ENCODE results near the gene OPCML.

Gene OPCML

GRCh38 chr11:132579136-132579535, 953.2 kb downstream of the OPCML start:
- no peak for DNase-seq

- no peak for DNase-seq
Measured at GRCh38 chr11:132578580-132578979, 953.7 kb downstream of the OPCML start.

GRCh38 chr11:132576706-132577105, 955.6 kb downstream of the OPCML start:
- DNase-seq = no peak

DNA sequence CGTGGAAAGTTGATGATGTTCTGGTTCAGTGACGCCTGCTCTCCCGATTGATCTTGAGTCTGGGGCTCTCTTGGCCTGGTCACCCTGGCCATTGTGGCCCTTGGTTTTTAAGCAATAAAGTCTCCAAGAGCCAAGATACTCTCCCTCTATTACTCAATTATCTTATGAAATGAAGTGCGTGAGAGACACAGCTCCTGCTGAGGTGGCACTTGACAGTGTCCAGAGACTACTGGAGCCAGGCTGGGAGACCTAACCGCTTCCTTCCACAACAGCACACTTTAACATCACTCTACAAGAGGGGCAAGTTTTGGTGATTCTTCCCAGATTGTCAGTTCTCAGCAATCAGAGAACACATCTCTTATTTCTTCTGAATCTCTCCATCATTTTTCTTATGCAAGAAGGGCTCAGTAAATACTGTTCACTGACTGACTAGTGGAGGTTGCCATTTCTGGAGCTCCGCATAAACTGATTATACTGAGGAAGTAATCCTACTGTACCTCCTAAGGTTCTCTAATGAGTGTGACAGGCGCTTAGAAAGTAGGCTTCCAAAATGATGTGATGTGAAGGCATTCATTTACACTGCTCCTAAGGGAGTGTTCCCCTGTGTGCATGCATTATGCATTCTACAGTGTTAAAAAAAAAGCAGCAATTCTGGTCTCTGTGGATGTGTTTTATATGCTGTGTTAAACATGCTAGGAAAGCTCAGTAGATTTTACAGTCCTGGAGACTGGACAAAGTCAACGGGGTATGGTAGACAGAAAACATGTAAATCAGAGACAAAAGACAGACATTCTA, 968.0 kb downstream of the OPCML start:
- DNase-seq = no peak

GRCh38 chr11:132563050-132563449, 969.3 kb downstream of the OPCML start:
- no peak for DNase-seq

GRCh38 chr11:132561937-132562336, 970.4 kb downstream of the OPCML start:
- DNase-seq = no peak

DNA sequence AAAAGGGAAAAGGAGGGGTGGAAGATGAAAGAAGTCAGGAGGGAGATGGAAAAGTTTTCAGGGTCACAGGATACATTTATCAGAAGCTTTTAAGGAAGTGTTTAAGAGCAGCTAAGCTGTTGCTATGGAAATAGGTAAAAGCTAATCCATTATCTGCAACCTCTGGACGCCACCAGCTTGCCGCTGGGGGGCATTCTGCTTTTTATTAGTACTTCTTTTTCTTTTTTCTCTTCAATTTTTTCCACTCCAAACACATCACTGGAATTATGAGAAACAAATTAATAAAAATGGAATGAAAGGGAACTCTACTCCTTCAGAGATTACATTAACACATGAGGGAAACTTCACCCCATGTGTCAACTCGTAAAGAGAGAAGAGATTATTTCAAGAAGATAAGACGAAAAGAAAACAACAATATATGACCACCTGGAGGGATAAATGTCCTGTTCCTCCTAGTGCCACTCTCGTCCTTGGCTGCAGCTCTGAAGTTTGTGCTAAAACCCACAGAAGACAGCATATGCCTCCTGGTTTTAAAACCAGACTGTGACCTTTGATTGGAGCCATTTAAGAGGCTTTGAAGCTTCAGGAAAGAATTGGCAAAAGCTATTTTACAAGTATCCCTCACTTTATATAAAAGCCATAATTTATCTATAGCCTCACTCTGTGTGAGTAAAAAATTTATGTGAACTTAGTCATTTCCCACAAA, 972.8 kb downstream of the OPCML start:
- DNase-seq = no peak

DNA sequence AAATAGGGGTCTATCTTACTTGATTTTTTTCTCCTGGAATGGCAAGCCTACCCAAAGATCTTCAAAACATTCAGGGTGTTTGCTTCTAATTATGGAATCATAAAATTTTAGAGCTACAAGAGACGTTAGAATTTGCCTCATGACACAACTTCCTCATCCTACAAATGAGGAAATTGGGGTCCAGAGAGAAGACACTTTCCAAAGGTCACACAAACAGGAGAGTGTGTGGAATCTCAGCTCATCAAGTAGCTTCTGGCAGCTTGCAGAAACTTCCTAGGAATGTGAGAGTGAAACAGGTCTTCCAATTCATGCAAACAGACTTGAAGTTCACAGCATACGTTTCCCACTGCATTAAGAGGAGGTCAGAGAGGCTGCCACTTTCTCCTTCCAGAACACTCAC, 976.0 kb downstream of the OPCML start:
- no peak for DNase-seq

GRCh38 chr11:132555617-132556016, 976.7 kb downstream of the OPCML start:
- DNase-seq = no peak

DNA sequence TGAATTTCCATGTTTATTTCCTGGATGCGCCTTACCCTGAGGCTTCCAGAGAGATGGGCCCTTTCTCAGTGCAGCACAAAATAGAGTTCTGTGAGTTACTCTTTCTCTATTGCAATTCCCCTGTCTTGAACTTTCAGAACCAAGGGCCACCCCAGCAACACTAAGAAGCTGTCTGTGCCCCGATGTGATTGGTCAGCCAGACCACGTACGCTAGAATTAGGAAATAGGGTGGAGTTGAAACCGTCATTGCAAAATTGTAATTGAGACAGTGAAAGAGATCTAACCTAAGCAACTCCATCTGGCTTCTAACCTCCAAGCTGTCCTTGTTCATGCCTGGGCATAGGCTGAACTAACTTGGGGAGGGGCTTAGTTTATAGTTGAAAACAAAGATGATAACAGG, 981.3 kb downstream of the OPCML start:
- DNase-seq = no peak

DNA sequence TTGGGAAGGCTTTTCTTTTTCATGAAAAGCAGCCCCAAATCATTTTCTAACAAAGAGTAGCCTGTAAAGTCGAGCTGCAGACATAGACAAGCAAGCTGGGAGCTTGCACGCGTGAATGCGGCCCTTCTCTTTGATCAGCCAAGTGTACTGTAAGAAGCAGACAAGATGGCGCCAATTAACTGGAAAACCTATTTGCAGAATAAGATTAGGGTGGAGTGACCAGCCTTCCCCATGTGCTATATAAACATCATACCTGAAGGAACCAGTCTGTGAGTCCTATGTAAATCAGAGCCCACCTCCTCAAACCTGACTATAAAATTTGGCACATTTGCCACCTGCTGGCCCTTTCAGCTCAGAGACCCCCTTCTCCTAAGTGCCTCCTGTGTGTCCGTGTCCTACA, 982.7 kb downstream of the OPCML start:
- no peak for DNase-seq

- DNase-seq = no peak
Measured at GRCh38 chr11:132549001-132549400, 983.3 kb downstream of the OPCML start.

DNA sequence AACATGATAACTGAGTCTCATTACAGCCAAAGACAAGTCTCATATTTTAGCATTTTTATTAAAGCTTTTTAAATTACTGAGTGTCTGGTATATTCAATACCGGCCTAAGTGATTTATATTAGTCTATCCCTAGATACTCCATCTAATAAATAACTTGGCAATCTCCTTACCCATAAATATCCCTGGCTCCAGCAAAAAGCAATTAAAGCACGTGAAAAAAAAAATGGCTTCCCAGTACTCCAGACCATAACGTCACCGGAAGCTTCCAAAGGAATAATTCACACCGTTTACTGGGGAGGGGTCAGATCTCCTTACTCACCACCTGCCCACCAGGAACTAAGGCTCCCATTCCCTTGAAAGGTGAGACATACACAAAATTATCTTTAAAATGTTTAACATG, 988.3 kb downstream of the OPCML start:
- DNase-seq = no peak

DNA sequence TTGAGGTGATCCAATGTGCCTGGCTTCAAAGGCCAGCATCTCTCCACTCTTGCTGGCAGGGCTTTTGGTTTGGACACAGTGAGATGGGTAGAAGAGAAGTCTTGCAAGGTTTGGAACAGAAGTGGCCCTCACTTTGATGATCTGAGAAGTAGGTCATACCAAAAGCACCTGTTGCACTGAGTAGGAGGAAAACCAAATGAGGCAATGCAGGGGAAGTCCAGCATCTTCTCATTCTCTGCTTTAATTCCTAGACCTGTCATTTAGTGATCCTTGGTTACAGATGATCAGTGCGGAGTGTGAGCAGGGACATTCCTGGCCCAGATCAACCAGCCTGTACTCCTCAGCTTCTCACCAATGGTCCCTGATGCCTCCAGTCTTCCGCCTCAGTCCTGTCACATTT, 990.5 kb downstream of the OPCML start:
- no peak for DNase-seq

DNA sequence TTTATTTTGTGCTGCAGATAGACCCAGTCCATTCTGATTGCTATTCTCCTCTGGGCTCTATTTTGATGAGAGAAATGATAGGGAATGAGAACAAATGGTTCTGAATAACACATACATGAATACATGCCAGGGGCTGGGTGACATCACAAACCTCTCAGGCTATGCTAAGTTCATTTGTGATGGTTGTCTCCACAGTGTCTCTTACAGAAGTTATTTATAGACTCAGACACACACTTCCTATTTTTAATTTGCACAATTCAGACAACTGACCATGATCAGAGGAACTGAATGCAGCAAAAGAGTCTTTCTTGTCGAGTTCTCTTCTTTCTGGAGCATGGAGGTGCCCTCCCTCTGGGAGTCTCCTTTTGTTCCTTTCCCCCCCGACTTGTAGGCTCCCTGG, 991.7 kb downstream of the OPCML start:
- DNase-seq = no peak

GRCh38 chr11:132539590-132540368, 992.5 kb downstream of the OPCML start:
- DNase-seq = no peak

- no peak for DNase-seq
Measured at GRCh38 chr11:132538642-132539041, 993.7 kb downstream of the OPCML start.

- no peak for DNase-seq
Measured at GRCh38 chr11:132535830-132536229, 996.5 kb downstream of the OPCML start.

DNA sequence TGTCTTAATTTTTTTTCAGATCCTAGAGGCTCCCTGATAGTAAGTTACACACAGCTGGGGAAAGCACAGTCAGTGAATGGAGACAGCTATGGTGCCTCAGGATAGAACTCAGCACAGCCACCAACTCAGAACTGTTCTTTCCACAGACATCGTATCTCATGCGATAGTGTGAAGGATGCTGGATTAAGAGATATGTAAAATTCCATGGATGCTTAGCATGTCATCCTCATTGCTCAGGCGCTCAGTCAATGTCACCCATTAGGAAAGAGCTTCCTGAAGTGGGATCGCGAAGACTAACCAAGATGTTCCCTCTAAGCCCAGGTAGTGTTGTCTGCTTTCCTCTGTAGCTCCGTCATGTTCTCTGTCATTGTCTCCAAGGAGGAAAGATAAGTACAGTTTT, 1000.4 kb downstream of the OPCML start:
- DNase-seq = no peak

DNA sequence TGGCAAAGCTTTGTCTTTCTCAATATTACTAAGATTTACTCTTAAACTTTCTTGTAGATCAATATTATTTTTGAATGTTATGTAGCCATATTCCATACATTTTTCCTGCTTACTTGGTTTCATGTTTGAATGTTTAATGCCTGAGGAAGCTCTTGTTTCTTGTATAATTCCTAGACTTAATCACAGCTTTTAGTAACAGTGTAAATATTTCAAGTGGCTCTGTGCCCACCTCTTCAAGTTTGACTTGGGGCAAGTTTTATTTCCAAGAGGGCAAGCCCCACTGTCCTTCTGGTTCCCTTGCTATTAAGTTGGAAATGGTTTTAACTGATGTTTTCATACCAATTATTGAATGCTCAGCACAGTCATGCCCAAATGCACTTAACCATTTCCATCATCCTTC, 1004.1 kb downstream of the OPCML start:
- no peak for DNase-seq

DNA sequence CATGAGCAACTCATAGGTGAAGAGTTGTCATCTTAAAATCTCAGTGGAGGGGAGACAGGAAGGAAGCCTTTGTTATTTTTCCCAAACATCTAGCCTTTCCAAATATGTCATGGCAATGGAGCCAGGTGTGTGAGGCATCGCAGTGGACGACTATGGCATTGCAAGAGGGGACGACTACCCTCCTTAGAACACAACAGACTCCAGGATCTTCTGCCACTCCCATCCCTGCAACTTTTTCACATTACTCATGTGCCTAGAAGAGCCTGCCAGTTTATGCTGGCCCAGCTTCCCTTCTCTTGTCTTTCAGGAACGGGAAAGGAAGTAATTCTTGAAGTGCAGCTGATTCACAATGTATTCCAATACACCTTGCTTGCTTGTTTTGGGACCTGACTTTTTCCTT, 1008.4 kb downstream of the OPCML start:
- DNase-seq = no peak

GRCh38 chr11:132520199-132520598, 1012.1 kb downstream of the OPCML start:
- DNase-seq = no peak

DNA sequence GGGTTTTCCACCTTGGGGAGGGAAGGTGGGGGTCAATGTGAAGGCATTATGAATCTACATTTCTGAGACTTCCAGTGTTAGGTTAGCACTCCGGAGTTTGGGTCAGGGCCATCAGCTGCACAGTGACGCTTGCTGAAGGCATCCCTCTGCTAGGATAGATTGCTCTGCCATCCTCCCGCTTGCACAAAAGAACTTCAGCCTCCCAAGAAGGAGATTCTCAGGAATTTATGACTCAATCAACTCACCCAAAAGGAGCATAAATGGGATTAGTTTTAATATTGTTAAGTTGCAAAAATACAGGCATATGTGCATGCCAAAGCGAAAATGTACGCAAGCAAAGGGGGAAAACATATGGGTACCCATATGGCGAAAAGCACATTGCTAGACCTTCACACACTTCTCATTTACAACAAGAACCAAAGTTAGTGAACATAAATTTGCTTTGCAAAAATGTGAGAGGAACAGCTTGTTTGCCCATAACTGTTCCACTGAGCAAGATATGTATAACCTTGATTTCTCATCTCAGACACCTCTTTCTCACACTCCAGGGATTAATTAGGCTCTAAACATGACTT, 1013.0 kb downstream of the OPCML start:
- DNase-seq = no peak
